ENCODE measurements around the gene ALPP.
A peak's percentile ranks its signal among the peaks of the same experiment; 100 is the strongest.
"Not testable (repeated sequence)": the region's sequence is repeated elsewhere in the genome, so short reads cannot be mapped to it uniquely, and the experiment has no call there.

ALPP gene

DNA sequence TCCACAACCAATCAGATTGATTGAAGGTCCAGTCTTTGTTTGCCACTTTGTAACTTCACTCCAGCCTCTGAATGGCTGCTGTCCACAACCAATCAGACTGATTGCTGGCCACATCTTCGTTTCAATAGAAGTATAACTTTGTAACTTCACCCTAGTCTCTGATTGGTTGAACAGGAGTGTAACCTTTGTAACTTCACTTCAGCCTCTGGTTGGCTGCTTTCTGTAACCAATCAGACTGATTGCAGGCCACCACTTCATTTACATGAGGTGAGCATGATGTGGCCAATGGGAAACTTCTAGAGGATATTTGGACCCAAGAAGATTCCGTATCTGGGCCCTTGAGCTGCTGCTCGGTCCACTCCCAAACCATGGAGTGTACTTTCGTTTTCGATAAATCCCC, 16.9 kb upstream of the ALPP start:
- in situ Hi-C loops (cut with HindIII; ENCODE audit: low pct_ligation_motif_present, low sequenced_read_pairs): no loop called here
- no peak overlapping the region for H3K4me3 ChIP-seq (ENCODE audit: low read depth, low read length)

DNA sequence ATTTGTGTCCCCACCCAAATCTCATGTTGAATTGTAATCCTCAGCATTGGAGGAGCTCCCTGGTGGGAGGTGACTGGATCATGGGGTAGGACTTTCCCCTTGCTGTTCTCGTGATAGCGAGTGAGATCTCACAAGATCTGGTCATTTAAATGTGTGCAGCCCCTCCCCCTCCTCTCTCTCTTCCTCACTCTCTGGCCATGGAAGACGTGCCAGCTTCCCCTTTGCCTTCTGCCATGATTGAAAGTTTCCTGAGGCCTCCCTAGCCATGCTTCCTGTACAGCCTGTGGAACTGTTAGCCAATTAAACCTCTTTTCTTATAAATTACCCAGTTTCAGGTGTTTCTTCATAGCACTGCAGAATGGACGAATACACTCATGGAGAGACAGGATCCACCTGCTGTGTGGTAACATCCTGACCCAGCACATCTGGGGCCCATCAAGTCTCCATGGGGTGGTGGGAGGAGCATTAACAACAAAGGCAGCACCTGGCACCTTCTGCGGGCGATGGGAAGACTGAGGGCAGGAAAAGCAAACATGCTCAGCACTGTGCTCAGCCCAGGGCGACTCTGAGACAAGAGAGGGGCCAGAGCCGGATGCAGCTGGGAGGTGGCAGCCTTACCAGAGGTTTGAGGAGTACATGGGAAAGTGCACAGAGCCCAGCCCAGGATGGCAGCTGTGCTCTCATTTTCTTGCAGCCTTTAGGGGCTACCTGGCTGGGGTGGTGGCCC, 16.2 kb upstream of the ALPP start:
- TF ChIP-seq, protein P1, sequence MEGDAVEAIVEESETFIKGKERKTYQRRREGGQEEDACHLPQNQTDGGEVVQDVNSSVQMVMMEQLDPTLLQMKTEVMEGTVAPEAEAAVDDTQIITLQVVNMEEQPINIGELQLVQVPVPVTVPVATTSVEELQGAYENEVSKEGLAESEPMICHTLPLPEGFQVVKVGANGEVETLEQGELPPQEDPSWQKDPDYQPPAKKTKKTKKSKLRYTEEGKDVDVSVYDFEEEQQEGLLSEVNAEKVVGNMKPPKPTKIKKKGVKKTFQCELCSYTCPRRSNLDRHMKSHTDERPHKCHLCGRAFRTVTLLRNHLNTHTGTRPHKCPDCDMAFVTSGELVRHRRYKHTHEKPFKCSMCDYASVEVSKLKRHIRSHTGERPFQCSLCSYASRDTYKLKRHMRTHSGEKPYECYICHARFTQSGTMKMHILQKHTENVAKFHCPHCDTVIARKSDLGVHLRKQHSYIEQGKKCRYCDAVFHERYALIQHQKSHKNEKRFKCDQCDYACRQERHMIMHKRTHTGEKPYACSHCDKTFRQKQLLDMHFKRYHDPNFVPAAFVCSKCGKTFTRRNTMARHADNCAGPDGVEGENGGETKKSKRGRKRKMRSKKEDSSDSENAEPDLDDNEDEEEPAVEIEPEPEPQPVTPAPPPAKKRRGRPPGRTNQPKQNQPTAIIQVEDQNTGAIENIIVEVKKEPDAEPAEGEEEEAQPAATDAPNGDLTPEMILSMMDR (IDR thresholded peaks at IDR 0.05; ENCODE audit: low read depth, low read length, missing control alignments): no peak
- no peak for DNase-seq

More for the DNA sequence above, 16.9 kb upstream of the ALPP start:
- H3K27me3 ChIP-seq (replicated peaks): peaks cover 2% of the 10 kb centered on the region
- no peaks in the 10 kb centered on the region for H3K36me3 ChIP-seq (replicated peaks)
- H3K27ac ChIP-seq: no peak overlapping the region
- TF ChIP-seq, protein P1 (IDR thresholded peaks at IDR 0.05; ENCODE audit: low read depth, low read length, missing control alignments): no peak
- DNase-seq: no peak

DNA sequence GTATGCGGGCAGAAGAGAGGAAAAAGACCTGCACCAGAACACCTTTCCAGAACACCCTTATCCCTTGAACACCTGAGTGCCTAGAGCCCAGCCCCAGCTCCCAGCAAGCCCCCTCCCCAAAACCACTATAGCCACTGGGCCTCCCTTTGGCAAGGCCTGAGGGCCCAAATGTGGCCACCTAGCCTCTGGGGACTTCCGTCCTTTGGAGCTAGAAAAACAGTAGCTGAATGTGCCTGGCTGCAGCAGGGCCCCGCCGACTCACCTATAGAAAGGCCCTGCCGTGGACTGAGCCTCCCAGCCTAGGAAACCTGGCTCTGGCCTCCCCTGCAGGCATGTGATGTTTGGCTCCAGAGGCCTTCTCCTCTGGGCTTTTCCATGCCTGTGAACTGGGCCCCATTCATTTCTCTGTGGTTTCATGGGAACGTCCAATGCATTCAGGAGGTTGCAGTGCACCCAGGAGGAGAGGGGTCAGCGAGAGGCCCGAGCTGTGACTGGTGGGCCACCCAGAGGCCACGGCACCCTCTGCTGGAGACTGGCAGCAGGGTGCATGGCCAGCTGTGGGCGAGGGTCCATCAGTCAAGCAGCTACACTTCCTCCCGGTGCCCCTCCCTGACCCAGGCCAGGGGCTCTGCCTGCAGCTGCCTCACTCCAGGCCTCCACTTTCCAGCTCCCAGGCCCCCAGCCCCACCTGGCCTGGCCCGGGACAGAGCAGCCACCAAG, 15.3 kb upstream of the ALPP start:
- DNase-seq; in situ Hi-C loops (cut with HindIII; ENCODE audit: low pct_ligation_motif_present, low sequenced_read_pairs); H3K36me3 ChIP-seq (replicated peaks); H3K27ac ChIP-seq; H3K4me3 ChIP-seq (ENCODE audit: low read depth, low read length); H3K27me3 ChIP-seq (replicated peaks): not testable (repeated sequence)
- TF ChIP-seq, protein P1 (IDR thresholded peaks at IDR 0.05; ENCODE audit: low read depth, low read length, missing control alignments): peak; percentile 1

More for the DNA sequence above, 16.2 kb upstream of the ALPP start:
- in situ Hi-C loops (cut with HindIII; ENCODE audit: low pct_ligation_motif_present, low sequenced_read_pairs): no loop called here
- Histone ChIP-seq H3K36me3 (replicated peaks) (no peaks in the 10 kb centered on the region), H3K27ac (no peak overlapping the region), H3K4me3 (ENCODE audit: low read depth, low read length) (no peak overlapping the region), H3K27me3 (replicated peaks) (no peaks in the 10 kb centered on the region)

DNA sequence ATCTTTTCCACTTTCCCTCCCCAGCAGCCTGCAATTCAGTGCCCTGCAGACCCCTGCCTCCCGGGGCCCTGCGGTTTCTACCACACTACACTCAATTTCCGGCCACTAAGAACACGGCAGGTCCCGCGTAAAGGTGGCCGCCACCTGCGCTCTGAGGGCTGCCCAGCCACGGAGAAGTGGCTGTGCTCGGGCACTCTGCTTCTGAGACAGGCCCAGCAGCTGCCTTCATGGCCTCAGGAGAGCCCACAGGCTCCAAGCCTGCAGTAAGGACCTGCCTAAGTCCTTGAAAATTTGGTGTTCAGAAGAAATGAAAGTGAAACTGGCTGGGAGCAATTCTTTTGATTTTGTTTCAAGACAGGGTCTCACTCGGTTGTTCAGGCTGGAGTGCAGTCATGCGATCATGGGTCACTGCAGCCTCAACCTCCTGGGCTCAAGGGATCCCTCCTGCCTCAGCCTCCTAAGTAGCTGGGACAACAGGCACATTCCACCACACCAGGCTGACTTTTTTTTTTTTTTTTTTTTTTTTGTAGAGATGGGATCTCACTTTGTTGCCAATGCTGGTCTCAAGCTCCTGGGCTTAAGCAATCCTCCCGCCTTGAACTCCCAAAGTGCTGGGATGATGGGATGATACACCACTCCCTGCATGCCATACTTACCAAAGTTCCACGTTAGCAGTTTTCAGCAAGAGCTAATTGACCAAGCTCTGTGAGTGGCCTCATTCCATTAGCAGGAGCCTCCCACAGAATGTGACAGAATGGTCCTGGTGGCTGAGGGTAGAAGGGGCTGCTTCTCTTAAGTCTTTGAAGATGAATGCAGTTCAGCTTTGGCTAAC, 14.6 kb upstream of the ALPP start:
- TF ChIP-seq, protein P1 (IDR thresholded peaks at IDR 0.05; ENCODE audit: low read depth, low read length, missing control alignments): no peak
- in situ Hi-C loops (cut with HindIII; ENCODE audit: low pct_ligation_motif_present, low sequenced_read_pairs): no loop called here
- no peak for DNase-seq
- no peaks in the 10 kb centered on the region for H3K36me3 ChIP-seq (replicated peaks)
- H3K4me3 ChIP-seq (ENCODE audit: low read depth, low read length): no peak overlapping the region
- H3K27ac ChIP-seq: no peak overlapping the region
- H3K27me3 ChIP-seq (replicated peaks): no peaks in the 10 kb centered on the region

DNA sequence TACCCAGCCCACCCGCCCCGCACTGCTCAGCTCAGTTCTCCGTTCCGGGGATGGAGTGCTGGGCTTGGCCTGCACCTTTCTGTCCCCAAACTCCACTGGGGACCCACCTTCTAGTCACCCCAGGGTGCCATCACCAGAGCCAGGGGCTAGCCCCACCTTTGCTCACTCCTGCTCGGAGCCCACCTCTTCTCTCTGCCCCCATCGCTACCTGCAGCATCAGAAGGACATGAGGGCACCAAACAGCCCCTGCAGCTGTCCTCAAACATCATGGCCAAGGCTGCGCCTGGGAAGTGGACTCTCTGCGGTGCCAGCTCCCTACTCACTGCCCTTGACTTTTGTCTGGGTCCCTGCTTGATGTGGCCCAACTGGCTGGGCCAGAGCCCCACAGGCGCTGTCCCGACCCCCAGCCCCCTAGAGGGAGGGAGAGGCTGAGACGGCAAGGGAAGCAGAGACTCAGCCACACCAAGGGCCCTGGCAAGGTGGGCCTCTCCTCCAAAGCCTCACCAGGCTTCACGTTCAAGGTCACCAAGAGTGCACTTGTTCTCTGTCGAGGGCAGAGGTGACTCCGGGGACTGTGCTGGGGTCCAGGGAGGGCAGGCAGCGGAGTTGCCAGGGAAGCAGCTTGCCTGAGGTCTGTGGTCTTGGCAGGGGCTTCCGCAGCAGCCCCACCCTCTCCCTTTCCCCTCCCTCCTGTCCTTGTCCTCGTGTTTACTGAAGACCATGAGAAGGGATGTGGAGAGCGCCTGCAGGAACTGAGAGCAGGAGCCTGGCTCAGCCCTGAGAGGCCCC, 13.6 kb upstream of the ALPP start:
- in situ Hi-C loops (cut with HindIII; ENCODE audit: low pct_ligation_motif_present, low sequenced_read_pairs); H3K36me3 ChIP-seq (replicated peaks); H3K4me3 ChIP-seq (ENCODE audit: low read depth, low read length); DNase-seq; H3K27me3 ChIP-seq (replicated peaks); H3K27ac ChIP-seq: not testable (repeated sequence)

All from brain microvascular endothelial cell (primary cell).